GM23248 (cell line): ENCODE results near the gene SNAI3. TPM values are rescaled to one million over a fixed set of nuclear protein-coding genes. Genes with fewer than 3 reads are reported as not detected.

ENCODE experiments used
- DNase-seq: peaks from one replicate; pipeline ENCODE4 v3.0.0-alpha.2; 2015
- H2AFZ ChIP-seq: fragments of 200-600 bp; sonication (generic); 2 replicates; pipeline ENCODE4 v1.6.1; 2016; ENCODE audit warnings: antibody characterized with exemption
- H3F3A ChIP-seq: fragments of 200-600 bp; sonication (generic); 2 replicates; pipeline ENCODE4 v1.6.1; 2016; ENCODE audit warnings: mild to moderate bottlenecking, antibody characterized with exemption, mixed run types; ENCODE audit not compliant: insufficient read depth
- H3K27ac ChIP-seq: fragments of 200-600 bp; sonication (generic); 2 replicates; pipeline ENCODE4 v1.5.1; 2016; ENCODE audit warnings: mild to moderate bottlenecking
- H3K27me3 ChIP-seq: fragments of 200-600 bp; sonication (generic); replicated peaks from 2 replicates; pipeline ENCODE4 v1.6.1; 2016; ENCODE audit warnings: mild to moderate bottlenecking; ENCODE audit not compliant: insufficient read depth
- H3K36me3 ChIP-seq: fragments of 200-600 bp; sonication (generic); 2 replicates; pipeline ENCODE4 v1.6.1; 2016; ENCODE audit warnings: low read depth, mild to moderate bottlenecking
- H3K4me1 ChIP-seq: fragments of 200-600 bp; sonication (generic); 2 replicates; pipeline ENCODE4 v1.6.1; 2016; ENCODE audit warnings: mild to moderate bottlenecking; ENCODE audit not compliant: insufficient read depth
- H3K4me2 ChIP-seq: fragments of 200-600 bp; sonication (generic); one replicate; pipeline ENCODE4 v1.6.1; 2016; ENCODE audit warnings: mild to moderate bottlenecking; ENCODE audit not compliant: unreplicated experiment
- H3K4me3 ChIP-seq: fragments of 200-600 bp; sonication (generic); 2 replicates; pipeline ENCODE4 v1.5.1; 2016; ENCODE audit warnings: mild to moderate bottlenecking
- H3K79me2 ChIP-seq: fragments of 200-600 bp; sonication (generic); 2 replicates; pipeline ENCODE4 v1.6.1; 2016; ENCODE audit warnings: mild to moderate bottlenecking; ENCODE audit not compliant: insufficient read depth
- H3K9ac ChIP-seq: fragments of 200-600 bp; sonication (generic); 2 replicates; pipeline ENCODE4 v1.6.1; 2016; ENCODE audit warnings: mild to moderate bottlenecking
- H3K9me2 ChIP-seq: fragments of 200-600 bp; sonication (generic); 2 replicates; pipeline ENCODE4 v1.6.1; 2016; ENCODE audit warnings: mixed run types, mild to moderate bottlenecking, moderate library complexity; ENCODE audit not compliant: insufficient read depth
- H3K9me3 ChIP-seq: fragments of 200-600 bp; sonication (generic); one replicate; pipeline ENCODE4 v1.6.1; 2017; ENCODE audit warnings: low read depth
- H4K20me1 ChIP-seq: fragments of 200-600 bp; sonication (generic); 2 replicates; pipeline ENCODE4 v1.6.0; 2016; ENCODE audit not compliant: insufficient read depth
- EZH2 ChIP-seq: fragments of 200-600 bp; sonication (generic); IDR thresholded peaks from 2 replicates; pipeline ENCODE4 v1.6.1; 2018; ENCODE audit warnings: antibody characterized with exemption, mild to moderate bottlenecking; ENCODE audit not compliant: insufficient read depth, poor library complexity, severe bottlenecking
- EZH2phosphoT487 ChIP-seq: fragments of 200-600 bp; sonication (generic); IDR thresholded peaks from 2 replicates; pipeline ENCODE4 v1.6.1; 2018; ENCODE audit warnings: antibody characterized with exemption, moderate library complexity, mild to moderate bottlenecking, low read depth; ENCODE audit not compliant: insufficient read depth
- WGBS, 2 experiments: methylation state at CpG; one replicate each; pipeline ENCODE4 v1.1.6; 2015 to 2017; ENCODE audit warnings: low lambda C conversion rate in 2 of 2, low coverage in 1 of 2; ENCODE audit errors: missing lambda C conversion rate in 2 of 2; 5-methylcytosine and 5-hydroxymethylcytosine counted together
- in situ Hi-C: fragments of 300-500 bp; cut with MboI; formaldehyde crosslinking; loops from 2 replicates; pipeline ENCODE4 v1.15.0; 2020
- polyA plus RNA-seq: library from polyadenylated mRNA; unstranded; fragments of >200 nt; fragmentation: Nextera tagmentation; extraction: Ambion mirVana; gene quantifications from 2 replicates; pipeline ENCODE4 v1.2.1, GENCODE V29; 2016
- total RNA-seq: library from RNA; depleted of rRNA; stranded (reverse); fragments of >200 nt; shearing (Covaris generic); gene quantifications from 2 replicates; pipeline ENCODE4 v1.2.3, GENCODE V29; 2014

SNAI3 gene
- total and polyA plus RNA-seq, 2 experiments from 2014 or later = 0.71 TPM; not detected in 1

GRCh38 chr16:88649195-88649923, 36.9 kb downstream of the SNAI3 start:
- no peaks in the 10 kb centered on the region for H3F3A ChIP-seq
- 83 to 87% methylated on average over 14 to 20 of the region's 20 CpGs for WGBS, 2 experiments
- in situ Hi-C loops = no loop called here
- peak overlapping the region; percentile 83 for H3K4me3 ChIP-seq
- H3K9me3 ChIP-seq = no peaks in the 10 kb centered on the region
- no peaks in the 10 kb centered on the region for H4K20me1 ChIP-seq
- H3K79me2 ChIP-seq = no peaks in the 10 kb centered on the region
- H3K9ac ChIP-seq = no peak overlapping the region
- H2AFZ ChIP-seq = no peak overlapping the region
- no peaks in the 10 kb centered on the region for H3K9me2 ChIP-seq
- no peak for DNase-seq
- no peak overlapping the region for H3K27ac ChIP-seq
- TF ChIP-seq EZH2 (no peak), EZH2phosphoT487 (no peak)
- H3K4me2 ChIP-seq = peak overlapping the region; percentile 81
- no peaks in the 10 kb centered on the region for H3K36me3 ChIP-seq
- H3K4me1 ChIP-seq = no peaks in the 10 kb centered on the region
- no peaks in the 10 kb centered on the region for H3K27me3 ChIP-seq

DNA sequence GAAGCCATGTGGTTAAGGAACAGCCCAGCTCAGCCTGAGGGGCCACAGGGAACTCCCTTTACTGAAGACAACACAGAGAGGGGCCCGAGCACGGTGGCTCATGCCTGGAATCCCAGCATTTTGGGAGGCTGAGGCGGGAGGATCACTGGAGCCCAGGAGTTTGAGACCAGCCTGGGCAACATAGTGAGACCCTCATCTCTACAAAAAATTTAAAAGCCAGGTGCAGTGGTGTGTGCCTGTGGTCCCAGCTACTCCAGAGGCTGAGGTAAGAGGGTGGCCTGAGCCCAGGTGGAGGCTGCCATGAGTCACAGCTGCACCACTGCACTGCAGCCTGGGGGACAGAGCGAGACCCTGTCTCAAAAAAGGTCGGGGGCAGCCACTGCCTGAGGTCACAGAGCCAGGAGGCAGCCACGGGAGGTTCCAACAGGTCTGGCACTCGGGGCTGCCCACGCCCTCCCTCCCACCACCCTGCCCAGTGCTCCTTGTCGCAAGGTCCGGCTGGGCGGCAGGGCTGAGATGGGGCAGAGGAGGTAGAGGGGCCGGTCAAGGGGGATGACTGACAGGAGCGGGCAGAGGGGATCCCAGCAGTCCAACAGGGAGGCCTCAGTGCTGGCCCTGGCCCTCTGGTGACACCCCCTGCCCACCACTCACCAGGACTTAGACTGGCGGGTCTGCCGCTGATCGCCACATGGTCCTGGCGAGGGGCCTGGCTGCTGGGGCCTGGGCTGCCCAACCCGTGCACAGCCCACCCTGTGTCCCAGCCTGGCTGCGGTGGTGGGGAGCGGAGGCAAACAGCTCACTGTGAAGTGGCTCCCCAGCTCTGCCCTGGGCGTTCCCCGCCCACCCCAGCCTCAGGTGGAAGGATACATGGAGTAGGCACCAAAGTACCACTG, 38.9 kb downstream of the SNAI3 start:
- H3K4me2 ChIP-seq = no peak overlapping the region
- 89 to 91% methylated on average over 13 to 22 of the region's 22 CpGs for WGBS, 2 experiments
- in situ Hi-C loops = no loop called here
- H3K4me3 ChIP-seq = no peak overlapping the region
- H2AFZ ChIP-seq = no peak overlapping the region
- H3K36me3 ChIP-seq = no peaks in the 10 kb centered on the region
- no peaks in the 10 kb centered on the region for H3K4me1 ChIP-seq
- TF ChIP-seq EZH2 (no peak), EZH2phosphoT487 (no peak)
- no peaks in the 10 kb centered on the region for H3K27me3 ChIP-seq
- no peaks in the 10 kb centered on the region for H3K79me2 ChIP-seq
- no peaks in the 10 kb centered on the region for H3K9me3 ChIP-seq
- H3K9me2 ChIP-seq = no peaks in the 10 kb centered on the region
- H3K9ac ChIP-seq = no peak overlapping the region
- no peak for DNase-seq
- no peaks in the 10 kb centered on the region for H3F3A ChIP-seq
- H3K27ac ChIP-seq = no peak overlapping the region
- no peaks in the 10 kb centered on the region for H4K20me1 ChIP-seq

- H3K4me1 ChIP-seq = no peaks in the 10 kb centered on the region
- H3K36me3 ChIP-seq = no peaks in the 10 kb centered on the region
- no peaks in the 10 kb centered on the region for H3K9me3 ChIP-seq
- H3K27me3 ChIP-seq = no peaks in the 10 kb centered on the region
- in situ Hi-C loops = no loop called here
- no peak overlapping the region for H3K27ac ChIP-seq
- no peaks in the 10 kb centered on the region for H3K79me2 ChIP-seq
- DNase-seq = no peak
- no peak for TF ChIP-seq EZH2phosphoT487
- no peak for TF ChIP-seq EZH2
- H3K4me3 ChIP-seq = no peak overlapping the region
- no peaks in the 10 kb centered on the region for H3F3A ChIP-seq
- no peaks in the 10 kb centered on the region for H4K20me1 ChIP-seq
- no peak overlapping the region for H3K4me2 ChIP-seq
- whole genome bisulfite sequencing, 2 experiments = 85 to 90% methylated on average over 16 to 27 of the region's 28 CpGs
- H3K9ac ChIP-seq = no peak overlapping the region
- H2AFZ ChIP-seq = no peak overlapping the region
- no peaks in the 10 kb centered on the region for H3K9me2 ChIP-seq
Measured at GRCh38 chr16:88646345-88647034, 39.8 kb downstream of the SNAI3 start.

DNA sequence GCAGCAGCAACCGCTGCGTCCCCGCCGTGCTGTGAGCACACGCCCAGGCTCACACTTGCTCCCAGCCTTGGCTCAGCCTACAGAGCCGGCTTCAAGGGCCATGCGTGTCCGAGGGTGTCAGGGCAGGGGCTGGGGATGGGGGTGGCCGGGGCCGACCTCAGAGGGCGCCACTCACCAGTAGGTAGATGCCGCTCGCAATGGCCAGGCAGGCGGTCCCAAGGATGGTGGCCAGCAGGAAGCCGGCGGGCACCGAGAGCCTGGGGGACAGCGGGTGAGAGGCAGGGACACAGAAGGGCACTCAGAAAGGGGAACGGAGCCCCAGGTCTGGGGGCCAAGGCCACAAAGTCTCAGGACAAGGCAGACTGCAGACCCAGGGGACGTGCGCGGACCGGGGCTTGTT, 40.4 kb downstream of the SNAI3 start:
- Histone ChIP-seq H3K36me3 (no peaks in the 10 kb centered on the region), H4K20me1 (no peaks in the 10 kb centered on the region), H3K9me3 (no peaks in the 10 kb centered on the region), H3F3A (no peaks in the 10 kb centered on the region), H3K27me3 (0 out of 2 replicates have a peak, but pooled peaks cover 4% of the 10 kb centered on the region), H3K4me3 (no peak overlapping the region), H3K79me2 (no peaks in the 10 kb centered on the region), H2AFZ (no peak overlapping the region), H3K4me1 (no peaks in the 10 kb centered on the region), H3K4me2 (no peak overlapping the region), H3K9ac (no peak overlapping the region), H3K27ac (no peak overlapping the region), H3K9me2 (no peaks in the 10 kb centered on the region)
- 92 to 93% methylated on average over 7 to 23 of the region's 23 CpGs for WGBS, 2 experiments
- in situ Hi-C loops = no loop called here
- TF ChIP-seq EZH2 (no peak), EZH2phosphoT487 (no peak)
- no peak for DNase-seq
